GM12878 (cell line): ENCODE measurements around the gene DKKL1. TPM values are rescaled to one million over a fixed set of nuclear protein-coding genes. Genes with fewer than 3 reads are reported as not detected.
A peak's percentile ranks its signal among the peaks of the same experiment; 100 is the strongest.

Experiments used
- BACH1 ChIP-seq: fragments of 450-650 bp; IDR thresholded peaks from 2 replicates; pipeline ENCODE4 v1.6.1; 2017; ENCODE audit warnings: mild to moderate bottlenecking, borderline replicate concordance
- BCL3 ChIP-seq: IDR thresholded peaks from 2 replicates; pipeline ENCODE4 v1.6.1; 2011; ENCODE audit warnings: borderline replicate concordance, low read depth, mild to moderate bottlenecking, moderate library complexity, low read length; ENCODE audit not compliant: insufficient read depth, poor library complexity, severe bottlenecking
- BRCA1 ChIP-seq: IDR thresholded peaks from 2 replicates; pipeline ENCODE4 v1.6.1; 2011; ENCODE audit warnings: low read depth, low read length, improper control_type of control experiment
- CHD2 ChIP-seq: IDR thresholded peaks from 2 replicates; pipeline ENCODE4 v1.6.1; 2011; ENCODE audit warnings: low read depth, low read length, improper control_type of control experiment, borderline replicate concordance
- EGR1 ChIP-seq, 2 experiments: IDR thresholded peaks; 1 replicate in 1 of 2; 2 replicates in 1 of 2; pipeline ENCODE4 v1.6.1; 2011 to 2012; ENCODE audit warnings: low read depth in 2 of 2, low read length in 2 of 2, borderline replicate concordance in 1 of 2, mild to moderate bottlenecking in 1 of 2, moderate library complexity in 1 of 2
- EP300 ChIP-seq, 2 experiments: fragments of 150-350 bp in 1 of 2; IDR thresholded peaks; 2 replicates each; pipeline ENCODE4 v1.6.1; 2011 to 2012; ENCODE audit warnings: low read depth in 2 of 2, low read length in 2 of 2, borderline replicate concordance in 1 of 2, improper control_type of control experiment in 1 of 2, inconsistent platforms in 1 of 2; ENCODE audit not compliant: control insufficient read depth in 1 of 2
- GABPA ChIP-seq: IDR thresholded peaks from 2 replicates; pipeline ENCODE4 v1.6.1; 2014; ENCODE audit warnings: antibody characterized with exemption, low read depth, mild to moderate bottlenecking, inconsistent platforms
- GATAD2B ChIP-seq: fragments of 450-650 bp; conservative IDR thresholded peaks from 2 replicates; pipeline ENCODE4 v1.6.1; 2017; ENCODE audit warnings: low read depth, mild to moderate bottlenecking, moderate library complexity
- POLR2AphosphoS2 ChIP-seq: IDR thresholded peaks from 2 replicates; pipeline ENCODE4 v1.6.1; 2011; ENCODE audit warnings: low read depth, mild to moderate bottlenecking, low read length, improper control_type of control experiment, moderate library complexity
- RELB ChIP-seq: fragments of 450-650 bp; IDR thresholded peaks from 2 replicates; pipeline ENCODE4 v1.6.1; 2017; ENCODE audit warnings: low read depth, mild to moderate bottlenecking, moderate library complexity
- TAF1 ChIP-seq: IDR thresholded peaks from 2 replicates; pipeline ENCODE4 v1.6.1; 2011; ENCODE audit warnings: mild to moderate bottlenecking, low read depth, low read length, borderline replicate concordance
- TCF12 ChIP-seq: IDR thresholded peaks from 2 replicates; pipeline ENCODE4 v1.6.1; 2011; ENCODE audit warnings: low read depth, mild to moderate bottlenecking, low read length
- ZBTB40 ChIP-seq: fragments of 450-650 bp; IDR thresholded peaks from 2 replicates; pipeline ENCODE4 v1.6.1; 2016; ENCODE audit warnings: mild to moderate bottlenecking, moderate library complexity, borderline replicate concordance
- ZNF274 ChIP-seq: IDR thresholded peaks from one replicate; pipeline ENCODE4 v1.8.0; 2011; ENCODE audit not compliant: insufficient read length, insufficient read depth
- ZNF687 ChIP-seq: fragments of 450-650 bp; IDR thresholded peaks from 2 replicates; pipeline ENCODE4 v1.6.1; 2017; ENCODE audit warnings: mild to moderate bottlenecking, moderate library complexity
- polyA plus RNA-seq, 11 experiments: library from polyadenylated mRNA; depleted of rRNA in 4 of 11; unstranded in 6 of 11; stranded (reverse) in 5 of 11; fragments of >200 nt; fragmentation: Nextera tagmentation in 4 of 11; fragmentation: Illumina TruSeq in 1 of 11; extraction: Ambion mirVana in 4 of 11; extraction: Trizol in 1 of 11; gene quantifications; 1 replicate in 1 of 11; 2 replicates in 10 of 11; pipeline versions ENCODE4 v1.2.1 to v1.2.3, GENCODE V29; 2011 to 2016; ENCODE audit warnings: inconsistent platforms in 2 of 11, missing spikeins in 2 of 11, low read depth in 1 of 11
- total RNA-seq, 4 experiments: library from RNA; depleted of rRNA in 3 of 4; stranded (reverse); fragments of >200 nt in 3 of 4; fragmentation: Illumina TruSeq in 1 of 4; extraction: Trizol in 1 of 4; gene quantifications; 2 replicates each; pipeline versions ENCODE4 v1.2.1 to v1.2.3, GENCODE V29; 2013 to 2021

DKKL1 gene
- total and polyA plus RNA-seq, 10 of the 15 experiments (the other 5 are each of a cell fraction or from before 2014, with no cell fraction given), result not detected

GRCh38 chr19:49333811-49334288 lies 29.8 kb upstream of the DKKL1 start (continued):
- TF ChIP-seq ZBTB40, result peak; percentile 63; the same call in 1 of the 2 replicates
- TF ChIP-seq EGR1 (IDR thresholded peaks at IDR 0.05; ENCODE audit: borderline replicate concordance in 1 of 2, low read depth in 2 of 2, low read length in 2 of 2), result no peak; a peak in 1 of 3 replicates
- TF ChIP-seq EP300 (IDR thresholded peaks at IDR 0.05; ENCODE audit: borderline replicate concordance in 1 of 2, control insufficient read depth in 1 of 2, low read depth in 2 of 2, low read length in 2 of 2), result peak; percentile 73 to 75
- peak; percentile 72; the same call in 1 of the 2 replicates for TF ChIP-seq CHD2
- TF ChIP-seq GABPA, result peak; percentile 61; the same call in 1 of the 2 replicates
- TF ChIP-seq POLR2AphosphoS2, result 0 out of 2 replicates have a peak, but pooled peaks have one; percentile 67
- TF ChIP-seq TCF12, result peak; percentile 77
- TF ChIP-seq GATAD2B, result peak; percentile 91
- no peak for TF ChIP-seq BRCA1
- TF ChIP-seq BACH1, result peak; percentile 37; the same call in 1 of the 2 replicates
- TF ChIP-seq TAF1, result peak; percentile 54; the same call in 1 of the 2 replicates
- TF ChIP-seq ZNF274, result no peak
- peak; percentile 60 for TF ChIP-seq BCL3
- peak; percentile 80 for TF ChIP-seq RELB
- peak; percentile 73 for TF ChIP-seq ZNF687
